GM12878 (cell line): ENCODE measurements around the gene ACTR10. TPM values are rescaled to one million over a fixed set of nuclear protein-coding genes. Genes with fewer than 3 reads are reported as not detected.

ENCODE experiments used
- ATAC-seq: fragments of 200-7000 bp; cut with Tn5 transposase; 3 replicates; pipeline ENCODE4 v1.9.1; 2020; ENCODE audit warnings: mild to moderate bottlenecking, moderate library complexity
- BruUV-seq: library from RNA; stranded (reverse); fragments of 400-500 nt; replicated peaks from 2 replicates; lab custom pipeline; 2021; lab: Mats Ljungman, UMichigan
- CTCF ChIA-PET: fragments of 300-600 bp; sonication (Branson Sonifier 250); formaldehyde crosslinking; extraction: SDS; loops from one replicate; lab custom pipeline; 2021; ENCODE audit warnings: inconsistent platforms; lab: Yijun Ruan, JAX
- POLR2A ChIA-PET: fragments of 350-600 bp; formaldehyde crosslinking; extraction: SDS; loops from one replicate; lab custom pipeline; 2021; ENCODE audit warnings: inconsistent platforms; lab: Charles Lee
- RAD21 ChIA-PET: fragments of 300-600 bp; sonication (Branson Sonifier 250); formaldehyde crosslinking; loops from one replicate; lab custom pipeline; 2023; ENCODE audit warnings: antibody characterized with exemption; ENCODE audit not compliant: unreplicated experiment; lab: Charles Lee
- SMC1A ChIA-PET: fragments of 300-600 bp; sonication (Branson Sonifier 250); formaldehyde crosslinking; loops from one replicate; lab custom pipeline; 2023; ENCODE audit not compliant: unreplicated experiment, uncharacterized antibody; lab: Charles Lee
- DNase-seq: peaks from one replicate; pipeline ENCODE4 v3.0.0-alpha.2; 2011; ENCODE audit warnings: low read depth, low spot score
- FAIRE-seq: peaks from 3 replicates; lab custom pipeline; 2011; peaks lifted over from hg19 to GRCh38; lab: Jason Lieb, UNC
- H2AFZ ChIP-seq: 2 replicates; pipeline ENCODE4 v1.6.0; 2011; ENCODE audit warnings: low read depth, low read length, control low read depth; ENCODE audit not compliant: control insufficient read depth
- H3K27ac ChIP-seq: 2 replicates; pipeline ENCODE4 v1.5.1; 2011; ENCODE audit warnings: control low read depth; ENCODE audit not compliant: control insufficient read depth, insufficient read depth
- H3K27me3 ChIP-seq, 2 experiments: replicated peaks in 1 of 2; 2 replicates each; pipeline versions ENCODE4 v1.6.0 to v1.6.1; 2011; ENCODE audit warnings: low read length in 1 of 2; ENCODE audit not compliant: control insufficient read depth in 2 of 2, insufficient read depth in 2 of 2
- H3K36me3 ChIP-seq, 2 experiments: 2 replicates each; pipeline ENCODE4 v1.5.1; 2011; ENCODE audit warnings: low read length in 1 of 2; ENCODE audit not compliant: control insufficient read depth in 2 of 2, insufficient read depth in 2 of 2
- H3K4me1 ChIP-seq: 2 replicates; pipeline ENCODE4 v1.6.1; 2011; ENCODE audit warnings: mild to moderate bottlenecking, low read length, moderate library complexity, mixed read lengths; ENCODE audit not compliant: control insufficient read depth, insufficient read depth
- H3K4me2 ChIP-seq: 2 replicates; pipeline ENCODE4 v1.6.0; 2011; ENCODE audit warnings: control low read depth; ENCODE audit not compliant: control insufficient read depth, insufficient read depth
- H3K4me3 ChIP-seq: fragments of 200-600 bp; sonication (generic); 2 replicates; pipeline ENCODE4 v1.5.1; 2016
- H3K79me2 ChIP-seq: 2 replicates; pipeline ENCODE4 v1.6.0; 2011; ENCODE audit warnings: low read length; ENCODE audit not compliant: control insufficient read depth, insufficient read depth
- H3K9ac ChIP-seq: 2 replicates; pipeline ENCODE4 v1.8.0; 2011; ENCODE audit warnings: low read length, control low read depth, mixed read lengths; ENCODE audit not compliant: control insufficient read depth, insufficient read depth
- H3K9me3 ChIP-seq: replicated peaks from 3 replicates; pipeline ENCODE4 v1.5.1; 2011; ENCODE audit warnings: mild to moderate bottlenecking, low read length; ENCODE audit not compliant: control insufficient read depth, insufficient read depth
- H4K20me1 ChIP-seq: 2 replicates; pipeline ENCODE4 v1.6.0; 2011; ENCODE audit not compliant: control insufficient read depth, insufficient read depth
- EZH2 ChIP-seq: IDR thresholded peaks from 2 replicates; pipeline ENCODE4 v1.6.1; 2012; ENCODE audit warnings: low read depth, mild to moderate bottlenecking, control low read depth, inconsistent platforms, low read length, borderline replicate concordance; ENCODE audit not compliant: control insufficient read depth
- GABPA ChIP-seq: IDR thresholded peaks from 2 replicates; pipeline ENCODE4 v1.6.1; 2014; ENCODE audit warnings: antibody characterized with exemption, low read depth, mild to moderate bottlenecking, inconsistent platforms
- MEF2B ChIP-seq: fragments of 450-650 bp; IDR thresholded peaks from 2 replicates; pipeline ENCODE4 v1.6.1; 2018; ENCODE audit warnings: mild to moderate bottlenecking, moderate library complexity; ENCODE audit not compliant: partially characterized antibody, poor library complexity, severe bottlenecking
- PKNOX1 ChIP-seq: fragments of 450-650 bp; IDR thresholded peaks from 2 replicates; pipeline ENCODE4 v1.6.1; 2016; ENCODE audit warnings: mild to moderate bottlenecking
- RELB ChIP-seq: fragments of 450-650 bp; IDR thresholded peaks from 2 replicates; pipeline ENCODE4 v1.6.1; 2017; ENCODE audit warnings: low read depth, mild to moderate bottlenecking, moderate library complexity
- SIX5 ChIP-seq: IDR thresholded peaks from 2 replicates; pipeline ENCODE4 v1.6.1; 2011; ENCODE audit warnings: mild to moderate bottlenecking, low read depth, low read length, moderate library complexity; ENCODE audit not compliant: severe bottlenecking
- TAF1 ChIP-seq: IDR thresholded peaks from 2 replicates; pipeline ENCODE4 v1.6.1; 2011; ENCODE audit warnings: mild to moderate bottlenecking, low read depth, low read length, borderline replicate concordance
- WRNIP1 ChIP-seq: IDR thresholded peaks from 2 replicates; pipeline ENCODE4 v1.6.1; 2011; ENCODE audit warnings: low read depth, low read length, improper control_type of control experiment, borderline replicate concordance
- WGBS: methylation state at CpG from one replicate; pipeline ENCODE4 v1.1.6; 2016; ENCODE audit warnings: low lambda C conversion rate; ENCODE audit not compliant: insufficient replicate concordance, insufficient coverage; ENCODE audit errors: missing lambda C conversion rate; 5-methylcytosine and 5-hydroxymethylcytosine counted together
- in situ Hi-C: fragments of 300-500 bp; cut with MboI; formaldehyde crosslinking; loops from 9 replicates; pipeline ENCODE4 v1.14.3; 2018; ENCODE audit warnings: mixed read lengths
- intact Hi-C: fragments of 100-400 bp; cut with micrococcal nuclease; formaldehyde crosslinking; loops from one replicate; pipeline ENCODE4 v1.14.2; 2022; ENCODE audit not compliant: unreplicated experiment
- polyA plus RNA-seq, 11 experiments: library from polyadenylated mRNA; depleted of rRNA in 4 of 11; unstranded in 6 of 11; stranded (reverse) in 5 of 11; fragments of >200 nt; fragmentation: Nextera tagmentation in 4 of 11; fragmentation: Illumina TruSeq in 1 of 11; extraction: Ambion mirVana in 4 of 11; extraction: Trizol in 1 of 11; gene quantifications; 1 replicate in 1 of 11; 2 replicates in 10 of 11; pipeline versions ENCODE4 v1.2.1 to v1.2.3, GENCODE V29; 2011 to 2016; ENCODE audit warnings: inconsistent platforms in 2 of 11, missing spikeins in 2 of 11, low read depth in 1 of 11
- total RNA-seq, 4 experiments: library from RNA; depleted of rRNA in 3 of 4; stranded (reverse); fragments of >200 nt in 3 of 4; fragmentation: Illumina TruSeq in 1 of 4; extraction: Trizol in 1 of 4; gene quantifications; 2 replicates each; pipeline versions ENCODE4 v1.2.1 to v1.2.3, GENCODE V29; 2013 to 2021

ACTR10 gene
- total and polyA plus RNA-seq, 10 of the 15 experiments (the other 5 are each of a cell fraction or from before 2014, with no cell fraction given) = 26.0 to 74.3 (median 38.9) TPM

GRCh38 chr14:58189176-58189575, 10.8 kb upstream of the ACTR10 start:
- in situ Hi-C loops (no loop called here), intact Hi-C loops (no loop called here)
- DNase-seq = no peak
- Histone ChIP-seq H3K79me2 (no peaks in the 10 kb centered on the region), H3K27me3 (no peaks in the 10 kb centered on the region), H3K36me3 (no peaks in the 10 kb centered on the region), H3K4me3 (no peak overlapping the region), H4K20me1 (no peaks in the 10 kb centered on the region), H3K9ac (no peak overlapping the region), H3K4me1 (no peaks in the 10 kb centered on the region), H3K4me2 (no peak overlapping the region), H3K27ac (no peak overlapping the region), H3K9me3 (no peaks in the 10 kb centered on the region), H2AFZ (no peak overlapping the region)
- FAIRE-seq = no peak
- ChIA-PET POLR2A (interaction anchor here (0.8 kb wide), 1 partner anchor 9 kb away, joined by 7 read pairs; no protein-coding TSS in a partner anchor), RAD21 (no interaction called here), CTCF (no interaction called here), SMC1A (no interaction called here)
- TF ChIP-seq PKNOX1 (no peak), GABPA (no peak), SIX5 (no peak)
- no TSS peak for BruUV-seq
- no peak for ATAC-seq
- 2% methylated on average over 2 of the region's 2 CpGs for WGBS

GRCh38 chr14:58191763-58192601, 8.0 kb upstream of the ACTR10 start:
- no TSS peak for BruUV-seq
- WGBS = 31% methylated on average over 3 of the region's 3 CpGs
- Histone ChIP-seq H3K27me3 (no peaks in the 10 kb centered on the region), H3K36me3 (no peaks in the 10 kb centered on the region), H3K27ac (no peak overlapping the region), H2AFZ (no peak overlapping the region), H3K9ac (no peak overlapping the region), H3K4me1 (no peaks in the 10 kb centered on the region), H3K4me3 (no peak overlapping the region), H3K9me3 (no peaks in the 10 kb centered on the region), H3K4me2 (no peak overlapping the region), H4K20me1 (no peaks in the 10 kb centered on the region), H3K79me2 (no peaks in the 10 kb centered on the region)
- in situ Hi-C loops (no loop called here), intact Hi-C loops (no loop called here)
- DNase-seq (no peak), FAIRE-seq (no peak), ATAC-seq (no peak)
- ChIA-PET POLR2A (no interaction called here), SMC1A (interaction anchor here (1.0 to 1.5 kb wide), 2 partner anchors 9 to 23 kb away, joined by 3 read pairs; no protein-coding TSS in a partner anchor), CTCF (interaction anchor here (0.6 kb wide), 1 partner anchor 78 kb away, joined by 3 read pairs; no protein-coding TSS in a partner anchor), RAD21 (no interaction called here)
- TF ChIP-seq EZH2 (no peak), TAF1 (no peak), MEF2B (no peak), RELB (no peak), WRNIP1 (no peak)
